GM21786 (cell line): ENCODE results near the gene MYOZ2.

ENCODE experiments used
- ATAC-seq: cut with Tn5 transposase; IDR thresholded peaks from one replicate; pipeline ENCODE4 v1.9.1; 2021; ENCODE audit not compliant: unreplicated experiment

MYOZ2 gene

DNA sequence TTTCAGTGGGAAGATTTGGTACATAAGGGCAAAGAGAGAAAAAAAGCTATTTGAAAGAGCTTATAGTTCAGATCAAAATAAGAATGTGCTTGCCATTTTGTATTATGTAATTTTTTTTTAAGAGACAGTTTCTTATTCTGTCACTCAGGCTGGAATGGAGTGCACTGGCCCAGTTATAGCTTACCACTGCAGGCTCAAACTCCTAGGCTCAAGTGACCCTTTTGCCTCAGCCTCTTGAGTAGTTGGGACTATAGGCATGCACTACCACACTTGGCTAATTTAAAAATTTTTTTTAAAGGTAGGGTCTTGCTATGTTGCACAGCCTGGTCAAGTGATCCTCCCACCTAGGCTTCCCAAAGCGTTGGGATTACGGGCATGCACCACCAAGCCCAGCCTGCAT is 54.7 kb downstream of the MYOZ2 start:
- ATAC-seq = no peak

DNA sequence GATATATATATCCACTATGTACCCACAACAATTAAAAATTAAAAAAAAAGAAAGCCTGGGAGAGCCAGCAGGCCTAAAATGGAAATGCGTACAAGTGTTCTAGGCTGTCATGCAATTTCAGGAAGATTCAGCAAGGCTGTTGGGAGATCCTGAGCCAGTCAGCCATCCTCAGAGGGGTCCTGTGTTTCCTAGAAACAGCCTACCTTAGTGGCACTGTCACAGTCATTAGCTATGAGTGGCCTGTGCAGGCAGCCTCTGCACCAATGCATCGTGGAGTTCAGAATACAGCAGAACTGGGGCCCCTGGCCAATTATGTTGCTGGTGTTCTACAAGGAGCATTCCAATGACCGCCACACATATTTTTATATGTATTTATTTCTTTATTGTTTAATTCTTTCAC is 55.9 kb downstream of the MYOZ2 start:
- no peak for ATAC-seq

DNA sequence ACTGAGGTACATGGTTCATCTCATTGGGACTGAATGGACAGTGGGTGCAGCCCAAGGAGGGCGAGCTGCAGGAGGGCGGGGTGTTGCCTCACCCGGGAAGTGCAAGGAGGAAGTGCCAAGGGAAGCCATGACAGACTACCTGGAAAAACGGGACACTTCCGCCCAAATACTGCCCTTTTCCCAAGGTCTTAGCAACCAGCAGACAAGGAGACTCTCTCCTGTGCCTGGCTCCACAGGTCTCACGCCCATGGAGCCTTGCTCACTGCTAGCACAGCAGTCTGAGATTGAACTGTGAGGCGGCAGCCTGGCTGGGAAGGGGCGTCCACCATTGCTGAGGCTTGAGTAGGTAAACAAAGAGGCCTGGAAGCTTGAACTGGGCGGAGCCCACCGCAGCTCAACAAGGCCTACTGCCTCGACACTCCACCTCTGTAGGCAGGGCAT is 62.2 kb downstream of the MYOZ2 start:
- no peak for ATAC-seq

DNA sequence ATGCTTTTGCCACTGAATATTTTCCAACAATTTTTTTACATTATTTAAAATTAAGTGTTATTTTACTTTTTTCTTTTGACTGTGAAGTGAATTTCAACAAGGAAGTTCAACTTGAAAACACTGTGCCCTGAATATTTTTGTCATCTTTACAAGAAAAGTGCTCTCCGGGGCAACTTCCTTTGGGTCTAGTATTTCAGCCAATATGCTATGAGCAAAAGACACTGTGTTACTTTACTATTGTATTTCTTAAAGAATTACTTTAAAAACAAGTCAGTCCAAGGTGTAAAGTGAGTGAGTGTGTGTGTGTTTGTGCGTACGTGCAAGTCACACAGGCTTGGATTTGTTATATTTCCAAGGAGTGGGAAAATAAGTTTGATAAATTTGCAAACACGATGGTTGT is 69.3 kb downstream of the MYOZ2 start:
- no peak for ATAC-seq

DNA sequence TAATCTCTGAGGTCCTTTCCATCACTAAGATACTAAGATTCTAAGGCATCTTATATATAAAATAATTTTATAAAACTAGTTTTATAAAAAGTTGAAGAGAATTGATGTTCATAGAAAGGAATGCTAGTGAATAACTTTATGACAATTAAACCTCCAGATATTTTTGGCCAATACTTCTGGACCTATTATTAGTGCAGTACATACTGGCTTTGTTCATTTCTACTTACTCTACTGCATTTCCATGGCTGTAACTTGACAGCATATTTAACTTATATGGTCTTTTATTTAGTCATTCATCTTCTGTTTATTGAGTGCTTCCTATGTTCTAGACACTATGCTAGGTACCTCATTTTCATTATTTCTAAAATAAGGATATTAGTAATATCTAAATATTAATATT is 70.1 kb downstream of the MYOZ2 start:
- no peak for ATAC-seq

DNA sequence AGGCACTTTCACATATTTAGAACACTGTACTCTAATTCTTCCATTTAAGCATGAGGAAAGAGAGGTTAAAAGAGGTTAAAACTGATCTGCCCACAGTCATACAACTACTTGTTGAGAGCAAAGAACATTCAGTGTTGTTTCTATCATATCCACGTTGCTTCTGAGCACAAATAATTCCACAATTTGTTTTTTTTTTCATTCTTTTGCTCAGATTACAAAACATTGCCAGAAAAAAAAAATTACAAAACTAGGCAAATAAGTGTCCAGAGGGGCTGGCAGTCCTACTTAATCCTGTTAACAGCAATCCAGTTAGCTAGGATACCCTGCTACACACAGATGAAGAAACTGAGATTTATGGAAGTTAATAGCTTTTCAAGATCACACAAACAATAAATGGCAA is 70.5 kb downstream of the MYOZ2 start:
- no peak for ATAC-seq

DNA sequence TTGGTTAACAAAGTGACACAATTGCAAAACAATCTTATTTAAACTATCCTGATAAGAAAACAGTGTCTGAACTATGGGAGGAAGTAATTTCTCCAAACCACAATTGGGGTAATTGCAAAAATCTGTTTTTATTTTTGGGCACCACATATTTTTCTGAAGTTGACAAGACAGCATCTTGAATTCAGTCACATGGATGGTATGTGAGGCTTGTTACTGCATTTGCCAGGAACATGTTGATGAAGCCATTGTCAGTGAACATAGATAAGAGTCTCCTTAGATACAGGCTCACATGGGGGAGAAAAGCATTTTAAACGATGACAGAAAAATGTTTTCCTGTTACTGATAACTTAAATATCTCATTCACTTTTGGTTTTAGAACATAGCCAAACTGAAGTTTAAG is 71.4 kb downstream of the MYOZ2 start:
- ATAC-seq = no peak

DNA sequence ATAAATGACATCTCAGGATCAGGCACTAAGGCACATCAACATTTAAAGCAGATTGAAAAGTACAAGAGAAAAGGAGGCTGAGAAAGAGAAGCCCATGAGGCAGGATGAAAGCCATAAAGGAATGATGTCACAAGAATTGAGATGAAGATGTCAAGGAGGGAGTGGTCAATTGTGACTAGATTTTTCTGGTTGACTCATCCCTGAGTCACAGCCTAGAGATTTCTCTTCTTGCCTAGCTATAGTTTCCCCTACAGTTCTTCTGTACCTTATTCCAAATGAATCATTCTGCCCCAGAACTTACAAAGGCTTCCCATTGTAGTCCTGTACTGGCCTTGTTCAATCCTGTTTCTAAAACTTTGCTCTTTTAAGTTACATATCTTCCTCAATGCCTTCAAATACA is 73.4 kb downstream of the MYOZ2 start:
- no peak for ATAC-seq

DNA sequence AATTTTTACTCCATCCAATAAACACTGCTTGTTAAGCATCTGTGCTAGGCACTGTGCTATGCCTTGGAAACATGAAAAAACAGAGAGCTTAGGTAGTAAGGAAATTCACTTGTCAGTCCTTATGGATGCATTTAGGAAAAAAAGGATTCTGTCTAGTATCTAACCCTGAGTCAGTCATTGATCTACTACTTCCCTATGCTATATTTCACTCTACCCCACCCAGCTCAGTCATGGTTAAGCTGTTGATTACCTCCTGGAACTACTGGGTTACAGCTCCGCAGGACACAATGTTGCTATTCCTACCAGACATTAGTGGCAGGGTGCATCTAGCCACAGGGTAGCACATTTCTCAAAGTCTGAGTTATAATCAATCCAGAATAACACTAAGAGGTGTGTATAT is 74.0 kb downstream of the MYOZ2 start:
- no peak for ATAC-seq

DNA sequence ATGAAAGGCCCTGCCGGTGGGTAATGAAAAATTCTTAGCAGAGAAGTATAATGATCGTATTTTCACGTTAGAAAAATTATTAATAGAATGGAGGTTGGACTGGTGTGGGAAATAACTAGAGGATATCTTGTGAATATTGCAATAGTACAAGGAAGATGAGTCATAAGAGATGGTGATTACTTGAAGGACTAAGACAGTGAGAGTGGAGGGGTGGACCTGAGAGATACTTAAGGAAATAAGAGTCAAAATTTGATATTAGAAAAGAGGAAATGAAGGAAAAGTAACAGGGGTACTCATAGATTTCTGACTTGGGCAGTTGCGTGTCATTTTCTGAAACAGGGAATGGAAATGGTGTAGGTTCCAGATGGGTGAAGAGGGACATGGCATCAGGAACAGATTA is 75.1 kb downstream of the MYOZ2 start:
- ATAC-seq = no peak

DNA sequence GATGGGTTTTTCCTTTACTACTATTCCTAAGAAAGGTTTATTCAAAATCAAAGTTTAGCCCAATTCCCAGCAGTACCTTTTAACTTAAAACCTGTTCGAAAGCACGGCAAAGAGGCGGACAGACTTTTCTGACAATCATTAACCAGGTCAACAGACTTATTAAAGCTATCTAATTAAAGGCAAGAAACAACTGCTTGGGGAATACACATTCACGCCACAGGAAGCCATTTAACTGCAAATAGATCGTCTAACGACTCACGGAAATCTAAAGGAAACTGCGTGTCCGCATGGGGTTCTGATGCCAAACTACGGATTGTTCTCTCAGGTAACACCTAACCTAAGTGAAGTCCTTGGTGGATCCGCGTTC is 76.2 kb downstream of the MYOZ2 start:
- peak; percentile 8 for ATAC-seq

DNA sequence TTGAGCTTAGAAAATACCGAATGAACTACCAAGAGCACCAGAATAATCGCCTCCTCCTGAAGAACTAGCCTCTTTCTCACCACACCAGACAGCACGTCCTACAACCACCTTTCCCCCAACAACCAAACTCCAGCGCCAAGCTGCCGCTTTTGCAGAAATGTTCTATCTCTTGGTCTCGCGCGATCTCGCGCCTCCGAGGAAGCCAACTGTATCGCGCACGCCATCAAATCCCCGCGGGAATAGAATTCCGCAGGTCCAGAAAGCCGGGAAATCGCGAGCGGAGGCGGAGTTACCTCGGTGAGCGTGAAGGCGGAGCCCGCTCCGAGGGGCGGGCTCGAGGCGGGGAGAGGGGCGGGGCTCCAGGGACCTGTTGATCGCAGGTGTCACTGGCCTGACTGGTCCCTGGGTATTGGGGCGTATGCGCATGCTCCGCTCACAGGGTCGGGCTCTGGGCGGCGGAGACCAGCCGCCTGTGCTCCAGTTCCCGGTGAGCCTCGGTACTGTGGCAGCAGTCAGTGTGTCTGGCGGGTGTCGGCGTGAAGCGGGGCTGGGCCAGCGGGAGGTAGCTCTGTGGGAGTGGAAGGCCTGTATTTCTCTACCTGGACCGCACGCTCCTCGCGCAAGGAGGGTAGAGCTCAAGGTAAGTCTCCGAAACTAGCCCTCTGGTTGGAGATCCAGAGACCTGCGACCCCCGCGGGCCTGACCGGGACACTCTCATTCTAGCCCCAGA is 76.8 kb downstream of the MYOZ2 start, which contains the start of gene USP53:
USP53 (plus strand) TSS at position 480 of the 730 bp plus-strand sequence. CDS start 27,047 bp downstream, outside the sequence.
- peak; percentile 91 for ATAC-seq

DNA sequence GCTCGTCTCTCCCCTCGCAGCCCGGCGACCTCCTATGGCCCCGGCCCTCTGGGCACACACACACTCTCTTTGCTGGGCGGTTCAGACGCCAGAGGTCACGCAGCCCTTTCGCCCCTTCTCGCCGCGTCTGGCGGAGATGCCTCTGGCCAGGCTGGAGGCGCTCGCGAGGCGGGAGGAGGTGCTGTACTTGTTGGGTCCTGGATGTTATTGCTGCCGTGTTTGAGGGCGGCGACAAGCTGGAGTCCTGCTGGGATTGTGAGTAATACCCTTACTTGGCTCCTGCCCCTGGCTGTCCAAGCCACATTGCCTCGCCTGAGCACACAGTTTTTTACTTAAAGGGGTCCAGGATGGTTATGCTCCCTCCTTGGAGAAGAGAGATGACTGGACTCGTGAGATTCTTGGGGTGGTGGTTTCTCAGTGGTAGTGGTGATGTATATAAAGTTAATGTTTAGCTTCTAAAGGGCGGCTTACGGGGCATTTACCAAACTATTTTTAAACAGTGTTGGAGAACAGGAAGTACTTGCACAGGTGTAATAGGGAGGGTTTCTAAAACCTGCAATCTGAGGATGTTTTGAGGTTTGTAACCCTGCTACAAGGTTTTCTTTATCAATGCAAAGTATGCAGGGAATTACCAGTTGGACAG is 77.5 kb downstream of the MYOZ2 start:
- ATAC-seq = peak; percentile 49

DNA sequence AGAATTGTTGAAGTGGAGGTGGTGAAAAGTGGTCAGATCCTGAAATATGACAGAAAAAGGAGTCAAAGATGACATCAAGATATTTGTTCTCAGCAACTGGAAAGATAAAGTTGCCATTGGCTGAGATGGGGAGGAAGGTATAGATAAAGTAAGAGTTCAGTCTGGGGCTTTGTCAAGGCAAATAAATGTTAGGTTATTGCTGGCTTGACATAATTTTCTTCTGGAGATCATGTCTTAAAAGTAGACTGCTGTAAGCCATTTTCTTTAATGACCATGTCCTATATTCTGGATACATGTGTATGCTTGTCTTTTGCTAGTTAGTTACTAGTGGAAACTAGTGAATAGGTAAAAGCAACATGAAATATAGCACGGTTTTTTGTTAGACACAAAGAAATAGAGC is 82.5 kb downstream of the MYOZ2 start:
- ATAC-seq = no peak

DNA sequence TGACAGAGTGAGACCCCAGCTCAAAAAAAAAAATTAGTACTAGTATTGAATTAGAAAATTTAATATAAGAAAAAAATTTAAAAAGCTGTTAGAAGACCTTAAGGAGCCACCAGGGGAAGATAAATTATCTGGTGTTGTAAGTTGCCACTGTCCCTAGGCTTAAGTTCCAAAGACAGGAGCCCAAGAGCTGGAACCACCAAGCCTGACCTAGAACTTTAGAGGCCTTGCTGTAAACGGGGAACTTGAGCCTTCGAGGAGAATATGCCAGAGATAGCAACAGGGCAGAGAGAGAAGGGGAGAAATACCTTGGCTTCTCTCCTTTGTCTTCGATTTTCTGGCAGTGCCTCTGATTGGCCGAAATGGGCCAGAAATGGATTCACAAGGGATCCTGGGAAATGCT is 85.8 kb downstream of the MYOZ2 start:
- no peak for ATAC-seq

DNA sequence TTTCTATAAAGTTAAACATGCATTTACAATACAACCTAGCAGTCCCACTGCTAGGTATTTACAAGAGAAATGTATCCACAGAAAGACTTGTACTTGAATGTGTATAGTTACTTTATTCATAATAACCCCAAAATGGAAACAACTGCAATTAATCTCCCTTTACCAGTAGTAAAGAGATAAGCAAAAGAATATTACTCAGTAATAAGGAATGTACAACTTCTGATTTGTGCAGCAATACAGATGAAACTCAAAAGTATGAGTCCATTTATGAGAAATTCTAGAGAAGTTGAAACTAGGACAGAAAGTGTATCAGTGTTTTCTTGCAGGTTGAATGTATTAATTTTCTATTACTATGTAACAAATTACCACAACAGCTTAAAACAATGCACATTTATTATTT is 92.1 kb downstream of the MYOZ2 start:
- no peak for ATAC-seq

DNA sequence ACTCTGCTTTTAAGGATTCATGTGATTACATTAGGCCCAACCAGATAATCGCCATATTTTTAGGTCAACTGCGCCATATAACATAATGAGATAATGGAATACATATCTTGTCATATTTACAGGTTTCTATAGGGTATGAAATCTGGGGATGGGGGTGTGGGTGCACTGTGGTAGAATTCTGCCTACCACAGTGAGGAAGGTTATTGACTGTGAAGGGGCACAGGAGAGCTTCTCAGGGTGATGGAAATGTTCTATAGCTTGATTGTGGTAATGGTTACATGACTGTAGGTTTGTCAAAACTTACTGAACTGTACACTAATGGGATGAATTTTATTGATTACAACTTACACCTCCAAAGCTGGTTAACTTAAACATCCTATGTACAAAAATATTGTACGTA is 92.8 kb downstream of the MYOZ2 start:
- ATAC-seq = no peak

DNA sequence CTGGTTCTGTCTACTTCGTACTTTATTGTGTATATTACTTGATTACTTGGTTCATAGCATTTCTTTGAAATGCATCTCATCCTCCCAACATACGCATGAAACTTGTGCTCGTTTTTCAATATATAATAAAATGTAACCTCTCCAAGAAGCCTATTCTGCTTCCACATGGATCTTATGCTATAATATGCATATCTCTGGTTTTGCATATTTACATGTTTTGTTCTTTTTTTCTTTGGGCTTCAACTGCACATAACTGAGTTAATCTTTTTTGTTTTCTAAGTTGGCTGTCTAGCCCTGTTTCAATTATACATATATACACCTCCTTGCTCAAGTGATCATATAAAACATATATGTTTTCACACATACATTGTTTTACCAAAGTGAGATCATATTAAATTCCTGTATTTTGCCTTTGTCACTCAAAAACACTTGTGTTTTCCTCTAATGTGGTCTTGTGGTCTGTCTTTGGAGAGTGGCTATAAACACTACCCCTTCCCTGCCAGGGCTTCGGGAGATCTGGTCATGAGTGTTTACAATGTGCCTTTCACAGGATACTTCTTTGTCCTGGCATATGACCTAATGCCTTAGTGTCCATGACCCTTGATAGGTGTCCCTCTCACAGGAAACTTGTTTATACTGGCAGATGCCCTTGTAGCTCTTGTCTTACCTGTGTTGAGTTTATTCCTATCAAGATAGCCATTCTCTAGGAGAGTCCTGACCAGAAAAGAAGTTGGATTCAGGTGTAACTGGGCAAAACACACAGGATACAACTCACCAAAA is 94.5 kb downstream of the MYOZ2 start:
- no peak for ATAC-seq

DNA sequence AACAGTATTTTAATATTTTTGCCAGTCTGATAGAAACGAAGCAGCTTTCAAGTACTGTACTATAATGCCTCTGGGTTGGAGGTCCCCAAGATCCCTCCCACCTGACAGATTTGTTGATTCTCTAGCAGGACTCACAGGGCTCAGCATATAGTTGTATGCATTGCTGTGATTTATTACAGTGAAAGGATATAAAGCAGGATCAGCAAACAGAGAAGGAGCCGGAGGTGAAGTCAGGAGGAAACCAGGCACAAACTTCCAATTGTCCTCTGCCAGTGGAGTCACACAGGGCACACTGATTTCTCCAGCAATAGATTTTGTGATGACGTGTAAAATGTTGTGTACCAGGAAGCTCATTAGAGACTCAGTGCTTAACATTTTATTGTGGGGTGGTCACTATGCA is 95.9 kb downstream of the MYOZ2 start:
- no peak for ATAC-seq

DNA sequence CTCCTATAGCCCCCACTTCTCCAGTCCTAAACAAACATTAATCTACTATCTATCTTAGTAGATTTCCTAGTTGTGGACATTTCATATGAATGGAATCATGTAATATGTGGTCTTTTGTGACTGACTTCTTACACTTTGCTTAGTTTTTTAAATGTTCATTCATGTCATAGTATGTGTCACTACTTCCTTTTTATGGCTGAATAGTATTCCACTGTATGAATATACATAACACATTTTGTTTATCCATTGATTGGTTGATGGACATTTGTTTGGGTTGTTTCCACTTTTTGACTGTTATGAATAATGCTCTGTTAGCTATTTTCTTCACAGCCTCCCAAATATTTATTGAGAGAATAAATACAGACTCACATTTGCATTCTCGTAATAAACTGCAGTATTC is 96.7 kb downstream of the MYOZ2 start:
- ATAC-seq = no peak

DNA sequence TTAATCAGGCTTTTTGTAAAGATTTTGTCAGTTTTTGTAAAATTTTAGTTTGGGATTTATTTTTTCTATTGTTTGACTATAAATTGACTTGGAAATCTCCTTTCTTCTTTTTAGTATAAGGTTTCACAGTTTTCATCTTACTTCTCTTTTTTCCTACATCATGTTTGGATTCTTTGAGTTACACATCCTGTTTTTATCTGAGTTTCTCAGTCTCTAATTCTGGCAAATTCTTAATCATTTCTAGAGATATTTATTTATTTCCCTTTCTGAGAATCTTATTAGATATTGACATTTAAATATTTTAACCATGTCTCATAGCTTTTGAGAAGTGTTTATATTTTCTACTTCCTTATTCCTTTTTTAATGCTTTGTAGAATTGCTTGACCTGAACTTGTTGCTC is 97.6 kb downstream of the MYOZ2 start:
- no peak for ATAC-seq

DNA sequence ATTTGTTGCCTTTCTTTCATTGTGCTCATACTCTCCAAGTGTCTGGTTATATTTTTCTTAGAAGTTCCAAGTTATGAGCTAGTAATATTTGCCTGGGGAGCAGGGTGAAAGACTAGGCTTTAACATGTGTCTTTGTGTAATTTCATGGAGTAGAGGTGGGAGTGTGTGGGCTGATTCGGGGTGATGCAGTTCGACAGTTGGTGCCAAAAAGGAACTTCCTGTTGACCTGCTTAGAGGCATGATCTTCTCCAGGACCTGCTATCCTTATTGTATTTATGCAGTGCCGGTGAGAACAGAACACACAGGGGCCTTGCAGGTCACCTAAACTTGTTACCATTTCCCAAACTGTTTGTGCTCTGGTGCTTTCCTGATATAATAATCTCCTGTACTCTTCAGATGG is 98.1 kb downstream of the MYOZ2 start:
- no peak for ATAC-seq
